ENCODE measurements around the gene ZNF362.

The ZNF362 gene

DNA sequence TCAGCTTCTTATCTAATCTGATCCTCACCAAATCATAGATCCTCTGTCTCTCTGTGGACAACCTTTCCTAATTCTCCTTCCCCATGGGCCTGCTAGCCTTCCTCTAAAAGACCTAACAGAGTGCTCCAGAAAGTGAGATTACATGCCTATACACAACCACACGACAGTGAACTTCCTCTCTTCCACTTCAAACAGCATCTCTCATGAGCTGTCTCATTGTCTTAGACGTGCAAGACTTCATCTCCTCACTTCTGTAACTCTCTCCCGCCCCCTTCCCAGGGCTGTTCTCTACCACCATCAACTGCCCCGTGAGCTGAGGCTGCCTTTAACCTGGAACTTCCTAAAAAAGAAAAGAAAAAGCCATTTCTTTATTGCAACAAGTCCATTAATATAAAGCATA lies 78.7 kb downstream of the ZNF362 start:
- no peak for TF ChIP-seq ZFX (IDR thresholded peaks at IDR 0.05)
- TF ChIP-seq, protein P1, sequence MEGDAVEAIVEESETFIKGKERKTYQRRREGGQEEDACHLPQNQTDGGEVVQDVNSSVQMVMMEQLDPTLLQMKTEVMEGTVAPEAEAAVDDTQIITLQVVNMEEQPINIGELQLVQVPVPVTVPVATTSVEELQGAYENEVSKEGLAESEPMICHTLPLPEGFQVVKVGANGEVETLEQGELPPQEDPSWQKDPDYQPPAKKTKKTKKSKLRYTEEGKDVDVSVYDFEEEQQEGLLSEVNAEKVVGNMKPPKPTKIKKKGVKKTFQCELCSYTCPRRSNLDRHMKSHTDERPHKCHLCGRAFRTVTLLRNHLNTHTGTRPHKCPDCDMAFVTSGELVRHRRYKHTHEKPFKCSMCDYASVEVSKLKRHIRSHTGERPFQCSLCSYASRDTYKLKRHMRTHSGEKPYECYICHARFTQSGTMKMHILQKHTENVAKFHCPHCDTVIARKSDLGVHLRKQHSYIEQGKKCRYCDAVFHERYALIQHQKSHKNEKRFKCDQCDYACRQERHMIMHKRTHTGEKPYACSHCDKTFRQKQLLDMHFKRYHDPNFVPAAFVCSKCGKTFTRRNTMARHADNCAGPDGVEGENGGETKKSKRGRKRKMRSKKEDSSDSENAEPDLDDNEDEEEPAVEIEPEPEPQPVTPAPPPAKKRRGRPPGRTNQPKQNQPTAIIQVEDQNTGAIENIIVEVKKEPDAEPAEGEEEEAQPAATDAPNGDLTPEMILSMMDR (conservative IDR thresholded peaks at IDR 0.05): no peak
- H3K27ac ChIP-seq: no peak overlapping the region

DNA sequence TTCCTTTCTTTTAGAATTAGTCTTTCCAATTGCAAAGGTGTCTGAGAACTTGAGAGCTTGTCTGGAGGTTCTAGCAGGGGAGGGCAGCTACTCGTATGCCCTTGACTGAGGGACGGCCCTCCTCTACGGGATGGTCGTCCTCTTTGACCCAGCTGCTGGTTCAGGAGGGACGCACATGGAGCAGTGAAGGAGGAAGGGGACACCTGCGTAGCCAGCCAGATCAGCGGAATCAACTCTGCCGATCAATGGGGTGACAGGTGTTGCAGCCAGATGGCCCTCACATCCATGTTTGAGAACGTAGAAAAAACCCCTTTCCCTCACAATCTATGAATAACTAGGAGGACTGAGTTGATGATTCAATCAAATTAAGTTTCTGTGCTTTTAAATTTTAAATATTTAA lies 80.3 kb downstream of the ZNF362 start:
- no peak overlapping the region for H3K27ac ChIP-seq

DNA sequence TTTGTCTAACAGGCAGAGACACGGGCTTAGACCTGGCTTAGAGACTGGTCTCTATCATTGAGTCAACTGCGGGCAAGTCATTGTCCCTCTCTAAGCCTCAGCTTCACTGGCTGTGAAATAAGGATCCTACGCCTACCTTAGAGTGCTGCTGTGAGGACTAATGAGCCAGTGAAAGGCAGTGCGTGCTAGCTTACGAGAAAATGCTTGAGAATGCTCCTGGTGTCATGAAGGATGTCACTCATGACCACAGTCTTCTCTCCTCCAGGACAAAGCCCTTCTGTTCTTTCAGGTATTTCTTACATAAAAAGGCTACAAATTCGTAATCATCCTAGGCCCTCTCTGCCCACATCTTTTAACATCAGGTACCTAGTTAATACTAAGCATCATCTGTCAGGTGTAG lies 81.1 kb downstream of the ZNF362 start:
- no peak for TF ChIP-seq ZFX (IDR thresholded peaks at IDR 0.05)
- TF ChIP-seq, protein P1 (conservative IDR thresholded peaks at IDR 0.05): no peak
- no peak overlapping the region for H3K27ac ChIP-seq

More for the DNA sequence above, 80.3 kb downstream of the ZNF362 start:
- TF ChIP-seq ZFX (IDR thresholded peaks at IDR 0.05): no peak
- TF ChIP-seq, protein P1 (conservative IDR thresholded peaks at IDR 0.05): no peak

DNA sequence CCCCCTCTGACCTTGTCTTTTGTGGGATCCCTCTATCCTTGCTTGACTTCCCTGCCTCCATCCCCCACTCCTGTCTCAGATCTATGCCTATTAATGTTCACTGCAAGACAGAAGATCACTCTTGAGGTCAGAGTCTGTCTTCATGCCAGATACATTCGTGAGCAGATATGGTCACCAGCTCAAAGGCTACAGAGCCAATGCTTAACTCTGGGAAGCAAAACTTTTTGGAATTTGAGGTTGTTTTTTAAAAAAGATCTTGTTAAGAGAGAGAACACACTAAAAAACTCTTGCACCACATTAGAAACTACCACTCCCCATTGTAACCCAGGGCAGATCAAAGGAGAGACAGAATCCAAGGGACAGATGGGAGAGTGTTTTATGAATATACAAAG lies 81.8 kb downstream of the ZNF362 start:
- H3K27ac ChIP-seq: no peak overlapping the region
- TF ChIP-seq, protein P1 (conservative IDR thresholded peaks at IDR 0.05): no peak
- no peak for TF ChIP-seq ZFX (IDR thresholded peaks at IDR 0.05)

DNA sequence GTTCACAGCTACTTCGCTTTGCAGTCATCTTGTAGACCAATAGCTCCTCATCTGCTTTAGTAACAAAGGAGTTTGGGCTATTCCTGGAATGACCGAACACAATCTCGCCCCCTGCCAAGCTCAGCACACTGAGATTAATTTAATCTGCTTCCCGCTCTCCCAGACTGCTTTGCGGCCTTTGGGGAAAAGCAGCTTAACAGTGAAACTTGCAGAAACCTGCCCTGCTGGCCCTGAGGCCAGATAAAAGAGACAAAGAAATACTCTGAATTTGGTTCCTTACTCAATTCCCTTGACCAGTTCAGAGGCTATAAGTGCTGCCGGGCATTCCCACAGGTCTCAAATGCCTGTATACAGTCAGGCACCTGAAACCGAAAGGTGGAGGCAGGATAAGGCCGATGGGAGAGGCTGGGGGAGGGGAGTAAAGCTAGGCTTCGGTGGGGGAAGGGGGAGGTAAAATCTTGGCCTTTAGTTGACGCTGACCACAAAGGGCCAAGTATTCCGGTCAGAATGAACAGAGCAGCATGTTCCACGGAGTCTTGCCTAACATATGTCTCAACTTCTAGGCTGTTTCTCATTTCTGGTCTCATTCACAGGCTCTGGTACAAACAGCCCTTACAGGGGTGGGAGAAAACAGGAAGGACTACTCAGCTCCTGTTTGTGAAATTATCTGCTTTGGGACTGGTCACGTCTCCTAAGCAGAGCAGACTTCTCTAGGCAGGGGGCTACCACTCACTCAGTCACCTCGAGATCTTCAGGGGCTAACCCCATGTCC lies 82.3 kb downstream of the ZNF362 start:
- TF ChIP-seq, protein P1 (conservative IDR thresholded peaks at IDR 0.05): no peak
- TF ChIP-seq ZFX (IDR thresholded peaks at IDR 0.05): no peak
- no peak overlapping the region for H3K27ac ChIP-seq

DNA sequence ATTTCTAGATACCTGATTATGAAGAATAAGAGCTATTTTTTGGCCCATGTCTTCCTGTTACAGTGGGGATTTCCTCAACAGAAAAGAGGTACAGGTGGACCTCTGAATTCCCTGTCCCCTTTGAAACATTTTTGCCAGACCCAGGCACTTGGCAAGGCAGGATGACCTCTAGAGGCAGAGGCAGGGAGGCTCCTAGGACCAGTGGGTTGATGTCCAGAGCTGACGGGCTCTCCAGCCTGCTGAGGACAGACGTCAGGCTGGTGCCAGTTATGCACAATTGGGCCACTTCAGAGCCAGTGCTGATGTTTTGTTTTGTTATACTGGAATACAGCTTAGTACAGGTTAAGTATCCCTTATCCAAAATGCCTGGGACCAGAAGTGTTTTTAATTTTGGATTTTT lies 83.1 kb downstream of the ZNF362 start:
- TF ChIP-seq, protein P1 (conservative IDR thresholded peaks at IDR 0.05): no peak
- no peak for TF ChIP-seq ZFX (IDR thresholded peaks at IDR 0.05)
- H3K27ac ChIP-seq: no peak overlapping the region

DNA sequence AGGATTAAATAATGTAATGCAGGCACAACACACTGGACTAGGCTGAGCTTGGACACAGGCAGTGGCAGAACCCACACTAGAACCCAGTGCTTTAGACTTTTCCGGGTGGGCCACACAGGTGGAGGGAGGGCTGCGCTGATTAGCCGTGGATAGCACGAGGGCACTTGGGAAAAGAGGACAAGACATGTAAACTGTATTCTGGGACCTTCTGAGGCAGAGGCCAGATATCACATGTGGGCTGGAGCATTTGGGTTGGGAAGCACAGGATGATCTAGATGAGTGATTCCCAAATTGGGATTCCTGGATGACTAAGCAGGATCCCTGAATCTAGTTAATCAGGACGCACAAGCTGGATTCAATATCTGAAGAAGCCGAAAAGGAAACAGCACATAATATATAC lies 84.9 kb downstream of the ZNF362 start:
- H3K27ac ChIP-seq: peak overlapping the region; percentile 22; the same call in 1 of the 2 replicates
- no peak for TF ChIP-seq ZFX (IDR thresholded peaks at IDR 0.05)
- TF ChIP-seq, protein P1 (conservative IDR thresholded peaks at IDR 0.05): no peak
